Epithelial cell of alveolus of lung (primary cell): ENCODE measurements around the gene TTC27. TPM values are rescaled to one million over a fixed set of nuclear protein-coding genes. Genes with fewer than 3 reads are reported as not detected.

Source experiments
- total RNA-seq: library from RNA; depleted of rRNA; stranded (reverse); fragments of >200 nt; gene quantifications from 2 replicates; pipeline ENCODE4 v1.2.1, GENCODE V29; 2015

Gene TTC27
- 5.7 and 18.2 TPM in 2 replicates for total RNA-seq

DNA sequence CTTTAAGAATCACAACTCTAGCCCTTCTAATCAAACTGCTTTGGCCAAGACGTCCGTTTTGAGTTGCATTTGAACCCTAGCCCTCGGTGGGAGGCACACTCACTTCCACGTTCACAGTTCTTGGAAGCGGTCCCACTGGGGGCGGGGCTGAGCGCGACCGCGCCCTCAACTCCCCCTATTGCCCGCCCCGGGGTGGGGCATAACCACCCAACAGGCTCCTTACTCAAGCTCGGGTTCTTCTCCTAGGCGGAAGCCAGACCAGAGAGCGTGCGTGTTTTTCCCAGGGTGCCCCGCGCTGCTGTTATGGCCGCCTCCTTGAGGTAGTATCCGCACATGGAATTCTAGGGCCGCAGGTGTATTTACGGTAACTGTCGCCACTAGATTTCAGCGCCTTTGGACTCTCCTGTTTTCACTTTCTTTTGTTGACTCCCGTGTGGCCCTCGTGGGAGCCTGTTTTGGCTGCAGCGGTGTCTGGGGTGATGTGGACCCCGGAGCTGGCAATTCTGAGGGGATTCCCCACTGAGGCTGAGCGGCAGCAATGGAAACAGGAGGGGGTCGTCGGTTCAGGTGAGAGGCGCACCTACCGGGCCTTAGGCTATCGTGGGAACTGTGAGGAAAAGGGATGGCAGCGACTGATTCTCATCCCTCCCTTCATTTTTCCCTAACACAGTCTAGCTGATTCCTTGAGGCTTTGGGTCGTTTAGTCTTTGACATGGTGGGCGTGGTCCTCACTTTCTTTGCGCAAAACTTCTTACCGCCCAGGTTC lies at the start of gene TTC27:
TTC27 (plus strand) TSS at position 237 of the 766 bp plus-strand sequence; CDS start at position 480, 243 bp downstream.

